Stimulated activated CD4-positive, alpha-beta T cell treated with anti-CD3 and anti-CD28 coated beads, Interleukin-15, amount 100 ng/mL, for 24 hours (primary cell): ENCODE results near the gene AURKB.
"Not testable (repeated sequence)": the region's sequence is repeated elsewhere in the genome, so short reads cannot be mapped to it uniquely, and the experiment has no call there.

Experiments used
- DNase-seq: peaks from one replicate; pipeline ENCODE4 v3.0.0-alpha.2; 2020

AURKB gene

GRCh38 chr17:8209907-8210760 is at the start of gene AURKB:
Gene AURKB (minus strand): TSS chr17:8210575. CDS start chr17:8210224, 351 bp downstream.
- peak; percentile 97 for DNase-seq

- DNase-seq = no peak
These were observed 47.4 kb upstream of the AURKB start for GRCh38 chr17:8257801-8258200.

- DNase-seq = no peak
These were observed 46.3 kb upstream of the AURKB start for GRCh38 chr17:8256691-8257090.

GRCh38 chr17:8256291-8256690 is 45.9 kb upstream of the AURKB start:
- no peak for DNase-seq

- DNase-seq = no peak
These were observed 45.1 kb upstream of the AURKB start for GRCh38 chr17:8255499-8255898.

GRCh38 chr17:8254881-8255280 is 44.5 kb upstream of the AURKB start:
- no peak for DNase-seq

GRCh38 chr17:8253801-8254200 is 43.4 kb upstream of the AURKB start:
- DNase-seq = no peak

GRCh38 chr17:8251411-8251810 is 41.0 kb upstream of the AURKB start:
- not testable (repeated sequence) for DNase-seq

- no peak for DNase-seq
These were observed 39.5 kb upstream of the AURKB start for GRCh38 chr17:8249621-8250500.

- peak; percentile 99 for DNase-seq
These were observed 38.6 kb upstream of the AURKB start, which contains the start of gene PFAS for GRCh38 chr17:8248751-8249607. Gene PFAS (plus strand): TSS chr17:8249289. CDS start chr17:8253938, 4,649 bp downstream.

- DNase-seq = no peak
These were observed 34.4 kb upstream of the AURKB start for GRCh38 chr17:8244768-8245167.

- DNase-seq = no peak
These were observed 33.5 kb upstream of the AURKB start for GRCh38 chr17:8243827-8244226.

- DNase-seq = no peak
These were observed 27.5 kb upstream of the AURKB start for GRCh38 chr17:8237886-8238285.

GRCh38 chr17:8237175-8237574 is 26.8 kb upstream of the AURKB start:
- no peak for DNase-seq

GRCh38 chr17:8235676-8236075 is 25.3 kb upstream of the AURKB start:
- no peak for DNase-seq

GRCh38 chr17:8234361-8235270 is 24.2 kb upstream of the AURKB start:
- DNase-seq = no peak

GRCh38 chr17:8231701-8232100 is 21.3 kb upstream of the AURKB start:
- DNase-seq = no peak

- no peak for DNase-seq
These were observed 16.8 kb upstream of the AURKB start for GRCh38 chr17:8227238-8227581.

GRCh38 chr17:8226536-8227237 is 16.3 kb upstream of the AURKB start:
- peak; percentile 75 for DNase-seq

- DNase-seq = peak; percentile 88
These were observed 15.6 kb upstream of the AURKB start for GRCh38 chr17:8225813-8226535.
